Body of pancreas (tissue), 4 donors: ENCODE data around the gene SELENOS.

ENCODE experiments used
- POLR2A ChIP-seq, 3 donors: fragments of 450-650 bp; IDR thresholded peaks; one replicate each; pipeline ENCODE4 v1.6.1; 2016; ENCODE audit warnings: antibody characterized with exemption in 3 of 3, mild to moderate bottlenecking in 2 of 3
- TF ChIP-seq, protein P1 (sequence below), 7 experiments: fragments of 450-650 bp in 4 of 7; fragments of 200-600 bp in 3 of 7; sonication (generic) in 3 of 7; IDR thresholded peaks; one replicate each; pipeline ENCODE4 v1.5.1; 2016 to 2019; ENCODE audit warnings: antibody characterized with exemption in 7 of 7

DNA sequence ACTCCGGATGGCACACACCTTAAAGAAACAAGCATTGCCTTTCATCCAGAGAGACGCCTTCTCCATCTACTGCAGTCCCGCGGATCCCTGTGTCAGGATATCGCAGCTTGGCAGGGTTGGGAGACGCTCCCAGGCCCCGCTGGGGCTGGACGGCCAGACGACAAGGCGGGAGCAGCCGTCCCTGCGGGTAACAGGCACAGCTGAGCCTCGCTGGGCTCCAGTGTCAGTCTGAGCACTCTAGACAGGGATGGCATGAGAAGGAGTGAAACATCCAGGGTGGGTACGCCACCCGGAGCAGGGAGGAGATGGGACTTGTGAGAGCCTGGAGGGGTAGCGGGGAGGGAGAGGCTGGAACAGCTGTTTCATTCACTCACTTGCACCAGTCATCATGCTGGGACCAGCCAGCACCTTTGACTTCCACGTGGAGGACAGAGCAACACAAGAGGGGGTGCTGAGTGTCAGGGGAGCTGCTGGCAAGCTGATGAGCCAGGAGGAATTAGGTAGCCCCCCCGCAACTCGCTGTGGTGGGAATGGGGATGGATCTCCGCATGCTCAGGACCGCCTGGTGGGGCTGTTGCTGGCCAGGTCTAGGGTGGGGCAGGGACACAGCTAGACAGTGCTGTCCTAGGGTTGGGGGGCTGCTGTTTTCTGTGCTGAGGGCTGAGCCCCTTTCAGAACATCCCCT, 49.3 kb upstream of the SELENOS start:
- TF ChIP-seq, protein P1, sequence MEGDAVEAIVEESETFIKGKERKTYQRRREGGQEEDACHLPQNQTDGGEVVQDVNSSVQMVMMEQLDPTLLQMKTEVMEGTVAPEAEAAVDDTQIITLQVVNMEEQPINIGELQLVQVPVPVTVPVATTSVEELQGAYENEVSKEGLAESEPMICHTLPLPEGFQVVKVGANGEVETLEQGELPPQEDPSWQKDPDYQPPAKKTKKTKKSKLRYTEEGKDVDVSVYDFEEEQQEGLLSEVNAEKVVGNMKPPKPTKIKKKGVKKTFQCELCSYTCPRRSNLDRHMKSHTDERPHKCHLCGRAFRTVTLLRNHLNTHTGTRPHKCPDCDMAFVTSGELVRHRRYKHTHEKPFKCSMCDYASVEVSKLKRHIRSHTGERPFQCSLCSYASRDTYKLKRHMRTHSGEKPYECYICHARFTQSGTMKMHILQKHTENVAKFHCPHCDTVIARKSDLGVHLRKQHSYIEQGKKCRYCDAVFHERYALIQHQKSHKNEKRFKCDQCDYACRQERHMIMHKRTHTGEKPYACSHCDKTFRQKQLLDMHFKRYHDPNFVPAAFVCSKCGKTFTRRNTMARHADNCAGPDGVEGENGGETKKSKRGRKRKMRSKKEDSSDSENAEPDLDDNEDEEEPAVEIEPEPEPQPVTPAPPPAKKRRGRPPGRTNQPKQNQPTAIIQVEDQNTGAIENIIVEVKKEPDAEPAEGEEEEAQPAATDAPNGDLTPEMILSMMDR (IDR thresholded peaks at IDR 0.05), result no peak
- TF ChIP-seq POLR2A (IDR thresholded peaks at IDR 0.05), result no peak
